Retinal pigment epithelial cell (primary cell): Measurements from ENCODE around the gene NLRP9.

ENCODE experiments used
- DNase-seq: peaks from one replicate; pipeline ENCODE4 v3.0.0-alpha.2; 2010; ENCODE audit warnings: low read depth
- H3K4me3 ChIP-seq: 2 replicates; pipeline ENCODE4 v1.5.1; 2011; ENCODE audit warnings: mild to moderate bottlenecking, low read length, control low read depth, moderate library complexity
- TF ChIP-seq, protein P1 (sequence below): conservative IDR thresholded peaks from 2 replicates; pipeline ENCODE4 v1.5.1; 2011; ENCODE audit warnings: low read depth, low read length, control low read depth, inconsistent platforms

NLRP9 gene

DNA sequence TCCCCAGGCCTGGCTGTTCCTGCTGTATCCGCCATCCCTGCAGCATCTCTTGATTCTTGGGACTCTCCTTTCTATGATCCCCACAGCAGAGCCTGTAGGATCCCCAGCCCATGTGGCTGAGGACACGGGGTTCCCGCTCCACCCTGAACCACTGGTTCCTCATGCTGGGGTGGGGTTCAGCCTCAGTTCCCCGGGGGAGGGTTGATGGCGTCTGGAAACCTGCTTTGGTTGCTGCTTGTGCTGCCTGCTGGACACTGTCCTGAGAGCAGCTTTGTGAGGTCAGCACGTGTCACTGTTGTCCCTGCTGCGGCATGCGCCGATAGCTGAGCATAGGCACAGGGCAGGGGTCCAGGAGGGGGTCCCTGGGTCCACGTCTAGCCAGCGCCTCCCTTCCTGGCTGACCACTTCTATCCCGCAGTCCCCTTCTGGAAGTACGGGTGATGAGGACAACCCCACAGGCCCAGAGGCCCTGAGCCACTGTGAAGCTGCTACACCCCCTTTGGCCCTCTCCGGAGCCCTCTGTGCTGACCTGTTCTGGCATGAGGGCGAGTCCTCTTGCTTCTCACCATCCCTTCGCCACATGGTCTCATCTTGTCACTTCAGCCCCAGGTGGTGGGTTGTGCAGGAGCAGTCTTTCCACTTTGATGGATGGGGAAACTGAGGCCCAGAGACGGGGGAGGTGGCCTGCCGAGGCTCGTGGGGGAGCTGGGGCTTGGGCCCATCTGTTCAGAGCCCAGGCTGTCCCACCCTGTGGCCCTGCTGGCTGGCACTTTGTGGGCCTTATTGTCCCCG, 57.7 kb downstream of the NLRP9 start:
- TF ChIP-seq, protein P1, sequence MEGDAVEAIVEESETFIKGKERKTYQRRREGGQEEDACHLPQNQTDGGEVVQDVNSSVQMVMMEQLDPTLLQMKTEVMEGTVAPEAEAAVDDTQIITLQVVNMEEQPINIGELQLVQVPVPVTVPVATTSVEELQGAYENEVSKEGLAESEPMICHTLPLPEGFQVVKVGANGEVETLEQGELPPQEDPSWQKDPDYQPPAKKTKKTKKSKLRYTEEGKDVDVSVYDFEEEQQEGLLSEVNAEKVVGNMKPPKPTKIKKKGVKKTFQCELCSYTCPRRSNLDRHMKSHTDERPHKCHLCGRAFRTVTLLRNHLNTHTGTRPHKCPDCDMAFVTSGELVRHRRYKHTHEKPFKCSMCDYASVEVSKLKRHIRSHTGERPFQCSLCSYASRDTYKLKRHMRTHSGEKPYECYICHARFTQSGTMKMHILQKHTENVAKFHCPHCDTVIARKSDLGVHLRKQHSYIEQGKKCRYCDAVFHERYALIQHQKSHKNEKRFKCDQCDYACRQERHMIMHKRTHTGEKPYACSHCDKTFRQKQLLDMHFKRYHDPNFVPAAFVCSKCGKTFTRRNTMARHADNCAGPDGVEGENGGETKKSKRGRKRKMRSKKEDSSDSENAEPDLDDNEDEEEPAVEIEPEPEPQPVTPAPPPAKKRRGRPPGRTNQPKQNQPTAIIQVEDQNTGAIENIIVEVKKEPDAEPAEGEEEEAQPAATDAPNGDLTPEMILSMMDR = no peak
- no peak for DNase-seq
- H3K4me3 ChIP-seq = no peak overlapping the region

DNA sequence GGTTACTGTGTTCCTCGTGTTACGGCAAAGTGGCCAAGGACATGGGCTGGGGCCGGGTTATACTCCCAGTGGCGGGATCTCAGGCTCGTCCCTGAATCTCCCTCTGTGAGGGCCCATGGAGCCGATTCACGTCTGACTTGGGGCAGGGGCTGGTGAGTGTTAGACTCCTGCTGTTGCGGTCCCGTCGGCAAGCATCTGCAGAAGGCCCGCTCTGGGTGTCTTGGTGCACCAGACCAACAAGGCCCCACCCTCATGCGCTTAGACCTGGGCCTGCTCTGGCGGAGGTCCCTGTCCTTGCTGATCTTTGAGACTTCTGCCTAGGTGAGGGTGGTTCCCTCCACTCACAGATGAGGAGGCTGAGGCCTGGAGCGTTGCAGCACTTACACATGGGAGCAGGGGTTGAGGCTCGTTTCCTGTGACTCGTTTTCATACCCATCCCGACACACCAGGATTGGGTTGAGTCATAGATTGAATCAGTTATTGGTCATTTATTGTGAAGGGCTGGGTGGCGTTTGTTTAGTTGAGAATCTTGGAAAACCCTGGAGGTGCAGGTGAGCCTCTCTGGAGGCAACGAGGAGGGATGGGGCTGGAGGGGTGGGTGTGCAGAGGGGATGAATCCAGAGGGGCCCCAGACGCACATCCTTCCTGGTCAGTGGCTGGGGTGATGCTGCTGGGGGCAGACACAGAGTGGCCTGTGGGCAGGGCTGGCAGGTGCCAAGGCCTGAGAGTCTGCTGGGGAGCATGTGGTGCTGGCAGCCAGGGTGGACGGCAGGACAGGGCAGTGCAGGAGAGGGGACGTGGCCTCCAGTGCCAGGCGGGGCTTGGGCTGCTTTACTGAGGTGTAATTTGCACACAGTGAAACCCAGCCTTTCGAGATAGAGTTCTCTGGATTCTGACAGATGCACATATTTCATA, 58.6 kb downstream of the NLRP9 start:
- TF ChIP-seq, protein P1 = no peak
- DNase-seq = no peak
- H3K4me3 ChIP-seq = no peak overlapping the region

DNA sequence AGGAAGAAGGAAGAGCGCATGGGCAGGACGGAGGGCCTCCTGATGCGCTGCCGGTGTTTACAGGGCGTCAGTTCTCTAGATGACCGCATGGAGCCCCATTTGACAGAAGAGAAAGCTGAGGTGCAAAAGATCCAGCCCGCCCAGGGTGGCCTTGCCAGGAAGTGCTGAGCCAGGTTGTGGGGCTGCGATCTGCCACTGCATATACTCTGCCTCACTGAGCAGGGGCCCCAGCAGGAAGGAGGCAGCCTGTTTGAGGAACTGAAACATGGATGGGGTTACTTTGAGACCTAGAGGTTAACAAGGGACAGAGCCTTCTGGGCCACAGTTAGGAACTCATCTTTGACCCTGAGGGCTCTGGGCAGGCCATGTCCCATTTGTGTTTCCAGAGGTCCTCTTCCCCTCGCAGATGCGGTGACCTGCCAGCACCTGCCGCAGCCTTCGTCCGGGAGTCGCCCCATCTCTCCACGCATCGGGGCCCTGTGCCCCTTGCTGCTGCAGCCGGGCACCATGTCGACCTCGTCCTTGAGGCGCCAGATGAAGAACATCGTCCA, 60.0 kb downstream of the NLRP9 start:
- no peak overlapping the region for H3K4me3 ChIP-seq
- TF ChIP-seq, protein P1 = no peak
- DNase-seq = no peak

DNA sequence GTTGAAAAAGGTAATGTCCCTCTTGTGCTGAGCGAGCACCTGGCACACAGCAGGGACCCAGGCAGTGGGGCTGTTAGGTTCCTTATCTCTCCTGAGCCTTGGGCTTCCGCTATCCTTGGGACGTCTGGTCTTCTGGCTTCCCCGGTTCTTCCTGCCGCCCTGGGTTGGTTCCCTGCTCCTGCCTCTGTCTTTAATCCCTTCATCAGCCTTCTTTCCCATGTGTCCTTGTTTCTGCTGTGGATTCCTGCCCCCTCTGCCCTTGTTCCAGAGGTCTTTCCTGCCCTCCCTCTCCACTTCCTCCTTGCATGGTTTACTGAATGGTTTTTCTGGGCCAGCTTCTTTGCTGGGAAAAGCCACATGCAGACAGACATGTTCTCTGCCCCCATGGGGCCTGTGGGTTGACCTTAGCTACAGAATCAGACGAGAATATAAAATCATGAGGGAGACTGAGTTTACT, 60.6 kb downstream of the NLRP9 start:
- TF ChIP-seq, protein P1 = no peak
- no peak overlapping the region for H3K4me3 ChIP-seq
- no peak for DNase-seq

DNA sequence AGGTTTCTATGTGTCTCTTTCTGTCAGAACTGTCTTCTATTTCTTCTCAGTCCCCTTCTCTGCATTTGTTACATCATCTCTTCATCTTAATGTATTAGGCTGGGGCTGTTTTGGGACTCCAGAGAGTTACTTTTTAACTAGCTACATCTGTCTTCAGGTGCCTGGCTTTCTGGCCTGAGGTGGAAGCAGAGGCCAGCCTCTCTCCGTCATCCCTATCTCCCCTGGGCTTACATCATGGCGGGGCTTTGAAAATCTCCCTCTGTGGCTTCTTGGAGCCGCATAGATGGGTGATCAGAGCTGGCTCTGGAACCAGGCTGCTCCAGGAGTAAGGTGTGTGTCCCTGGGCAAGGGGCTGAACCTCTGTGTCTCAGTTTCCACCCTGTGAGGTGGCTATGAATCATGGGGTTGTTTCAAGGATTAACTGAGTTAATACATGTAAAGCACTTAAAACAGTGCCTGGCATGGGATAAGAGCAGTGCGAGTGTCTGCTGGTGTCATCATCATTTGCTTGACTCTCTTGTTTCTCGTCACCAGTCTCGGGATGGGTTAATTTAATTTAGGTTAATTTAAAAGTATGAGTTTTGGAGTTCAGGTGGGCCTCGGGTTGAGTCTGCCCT, 61.2 kb downstream of the NLRP9 start:
- no peak for DNase-seq
- TF ChIP-seq, protein P1 = no peak
- no peak overlapping the region for H3K4me3 ChIP-seq

DNA sequence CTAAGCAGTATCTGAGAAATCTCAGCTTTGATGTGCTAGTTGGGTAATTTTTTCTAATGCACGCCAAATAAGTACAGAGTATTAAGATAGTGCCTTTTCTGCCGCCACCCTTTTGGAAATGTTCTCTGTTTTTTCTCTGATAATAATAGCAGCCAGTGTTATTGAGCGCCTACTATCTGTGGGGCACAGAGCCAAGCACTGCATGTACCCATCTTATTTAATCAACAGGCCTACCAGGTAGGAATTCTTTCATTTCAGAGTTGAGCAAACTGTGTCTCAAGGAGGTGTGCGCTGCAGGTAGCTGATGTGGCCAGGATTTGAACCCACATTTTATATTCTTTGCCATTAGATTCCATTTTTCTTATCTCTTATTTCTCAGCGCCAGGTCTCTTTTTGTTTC, 61.8 kb downstream of the NLRP9 start:
- TF ChIP-seq, protein P1 = no peak
- DNase-seq = no peak
- peak overlapping the region; percentile 88 for H3K4me3 ChIP-seq
